Left colon (tissue), 2 donors: ENCODE results near the gene AGBL1. TPM values are rescaled to one million over a fixed set of nuclear protein-coding genes. Genes with fewer than 3 reads are reported as not detected.
"Not testable (repeated sequence)": the region's sequence is repeated elsewhere in the genome, so short reads cannot be mapped to it uniquely, and the experiment has no call there.

Experiments
- ATAC-seq: fragments of 200-7000 bp; cut with Tn5 transposase; one replicate; pipeline ENCODE4 v1.9.1; 2020; ENCODE audit warnings: mild to moderate bottlenecking, moderate library complexity
- DNase-seq, 2 donors: peaks; one replicate each; pipeline ENCODE4 v3.0.0-alpha.2; 2020
- intact Hi-C, 2 donors: fragments of 100-400 bp; cut with DNase I in 1 of 2; cut with micrococcal nuclease in 1 of 2; formaldehyde crosslinking; loops; one replicate each; pipeline versions ENCODE4 v1.11.2 to v1.14.0; 2022; cut with DNase I, micrococcal nuclease
- total RNA-seq, 2 donors: library from RNA; stranded (reverse); fragmentation: NEBNext Ultra II Directional; extraction: Animal tissue kit (Norgen Biotek cat#: 25700); gene quantifications; one replicate each; pipeline ENCODE4 v1.2.1, GENCODE V29; 2021
- donor health status: DM: no; HTN: no; CAD: no.
- donor health status: DM: yes; HTN: yes; CAD: no.

AGBL1 gene
- total RNA-seq, 2 donors from 2014 or later: 0.22 to 0.34 TPM

DNA sequence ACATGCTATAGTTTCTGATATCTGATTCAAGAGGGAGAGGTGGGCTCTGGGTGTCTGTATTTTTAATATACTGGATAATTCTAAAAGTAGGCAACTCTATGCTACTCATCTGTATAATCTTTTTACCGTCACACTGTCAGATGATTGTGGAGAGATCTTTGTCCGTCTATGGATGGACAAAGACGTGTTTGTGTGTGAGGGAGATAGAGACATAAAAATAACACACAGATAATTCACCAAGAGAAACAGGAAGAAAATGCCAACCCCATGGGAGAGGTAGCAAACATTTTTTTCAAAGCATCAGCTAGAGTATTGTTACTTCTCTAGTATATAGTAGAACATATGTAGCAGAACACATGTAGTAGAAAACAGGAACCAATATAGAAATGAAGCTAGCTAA is 346.1 kb downstream of the AGBL1 start:
- intact Hi-C loops: no loop called here
- DNase-seq (no peak), ATAC-seq (no peak)

DNA sequence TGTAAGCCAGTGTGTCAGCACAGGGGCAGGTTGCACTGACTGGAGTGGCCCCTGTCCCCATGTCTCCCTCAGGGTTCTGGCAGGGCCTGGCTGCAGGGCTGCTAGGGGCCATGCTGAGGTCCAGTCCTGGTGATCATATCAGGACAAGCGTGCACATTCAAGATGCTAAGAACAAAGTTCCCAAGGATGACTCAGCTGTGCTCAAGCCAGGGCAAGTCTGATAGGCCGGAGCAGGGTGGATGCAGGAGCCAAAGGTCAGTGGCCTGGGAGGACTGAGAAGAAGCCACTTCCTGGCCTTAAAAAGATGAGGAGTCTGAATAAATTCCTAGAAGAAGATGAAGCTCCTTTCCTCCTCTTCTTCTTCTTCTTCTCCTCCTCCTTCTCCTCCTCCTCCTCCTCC is 353.2 kb downstream of the AGBL1 start:
- intact Hi-C loops: no loop called here
- no peak for DNase-seq
- no peak for ATAC-seq

DNA sequence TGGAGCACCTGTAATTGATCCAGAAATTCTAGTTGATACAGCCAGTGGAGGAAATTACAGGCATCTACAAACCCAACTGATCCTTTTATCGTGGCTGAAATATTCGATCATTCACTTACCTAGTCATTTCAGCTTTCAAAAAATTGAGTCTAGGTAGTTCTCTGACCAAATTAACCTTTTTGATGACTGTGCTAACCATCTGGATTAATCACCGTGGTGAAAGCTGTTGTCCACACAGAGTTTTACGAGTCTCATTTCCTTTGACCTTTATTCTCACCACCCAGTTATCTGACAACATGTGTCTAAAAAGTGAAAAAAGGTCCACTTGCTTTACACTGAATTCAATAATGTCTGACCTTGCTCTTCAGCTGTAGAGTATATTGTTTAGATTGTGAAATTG is 354.3 kb downstream of the AGBL1 start:
- intact Hi-C loops: no loop called here
- DNase-seq (no peak), ATAC-seq (no peak)

DNA sequence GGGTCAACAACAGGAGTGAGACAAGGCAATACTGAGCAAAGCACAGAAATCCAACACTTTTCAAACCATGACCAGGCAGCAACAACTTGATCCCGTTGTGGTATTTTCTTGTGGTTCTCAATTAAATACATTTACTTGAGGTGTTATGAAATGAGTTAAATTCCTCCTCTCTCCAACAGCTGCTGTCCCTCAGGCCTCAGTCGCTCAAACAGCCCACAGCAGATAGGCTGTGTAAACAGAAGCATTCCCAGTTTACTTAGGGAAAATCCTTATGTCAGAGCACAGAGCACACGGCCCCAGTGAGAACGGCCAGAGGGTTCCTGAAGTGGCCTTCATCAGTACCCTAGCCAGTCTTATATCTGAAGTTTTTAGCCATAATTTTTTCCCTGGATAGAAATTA is 359.9 kb downstream of the AGBL1 start:
- DNase-seq (peak in 1 of 2 donors; percentile 2), ATAC-seq (no peak)
- intact Hi-C loops: no loop called here

DNA sequence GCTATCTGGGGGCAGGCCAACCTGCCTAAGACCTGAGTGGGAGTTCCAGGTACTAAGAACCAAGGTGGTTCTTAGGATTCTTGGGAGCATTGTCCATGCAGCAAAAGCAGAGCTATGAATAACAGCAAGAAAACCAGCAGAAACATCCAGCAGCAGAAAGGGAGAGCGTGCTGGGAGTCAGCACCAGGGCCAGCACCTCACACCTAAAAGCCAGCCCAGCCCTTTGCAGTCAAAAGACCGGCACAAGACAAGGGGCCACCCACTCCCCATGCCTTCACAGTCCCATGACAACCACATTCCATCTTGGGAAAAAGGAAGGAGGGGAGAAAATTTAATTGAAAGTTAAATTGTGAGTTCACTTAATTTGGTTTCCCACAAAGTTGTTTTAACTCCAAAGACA is 364.9 kb downstream of the AGBL1 start:
- DNase-seq: no peak
- intact Hi-C loops: no loop called here
- no peak for ATAC-seq

DNA sequence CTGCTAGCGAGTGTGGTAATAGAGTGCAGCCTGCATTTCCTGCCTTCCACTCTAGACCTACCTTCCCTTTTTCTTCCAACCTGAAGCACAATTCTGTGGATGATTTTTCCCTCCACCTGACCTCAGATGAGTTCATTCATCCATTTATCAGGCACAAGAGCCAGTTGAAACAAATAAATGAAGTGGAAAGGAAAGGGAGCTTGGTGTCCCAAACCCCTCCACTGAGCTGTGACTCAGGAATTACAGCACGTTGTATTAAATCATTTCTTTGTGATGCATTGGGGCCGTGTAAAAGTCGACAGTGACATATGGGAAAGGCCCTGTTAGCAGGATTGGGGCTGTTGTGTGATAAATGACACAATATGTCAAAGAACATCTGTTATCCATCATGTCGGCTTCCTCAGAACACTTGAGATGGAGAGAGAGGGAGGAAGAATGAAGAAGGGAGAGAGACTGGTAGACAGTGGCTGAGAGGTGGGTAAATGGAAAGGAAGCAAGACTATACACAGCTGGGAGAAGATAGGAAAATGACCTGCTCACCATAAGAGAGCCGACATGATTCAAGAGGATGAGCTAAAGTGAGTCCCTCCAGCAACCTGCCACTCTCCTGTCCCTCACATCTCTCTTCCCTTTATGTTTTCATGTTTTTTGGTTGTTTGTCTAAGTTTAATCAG is 366.0 kb downstream of the AGBL1 start:
- no peak for ATAC-seq
- intact Hi-C loops: no loop called here

DNA sequence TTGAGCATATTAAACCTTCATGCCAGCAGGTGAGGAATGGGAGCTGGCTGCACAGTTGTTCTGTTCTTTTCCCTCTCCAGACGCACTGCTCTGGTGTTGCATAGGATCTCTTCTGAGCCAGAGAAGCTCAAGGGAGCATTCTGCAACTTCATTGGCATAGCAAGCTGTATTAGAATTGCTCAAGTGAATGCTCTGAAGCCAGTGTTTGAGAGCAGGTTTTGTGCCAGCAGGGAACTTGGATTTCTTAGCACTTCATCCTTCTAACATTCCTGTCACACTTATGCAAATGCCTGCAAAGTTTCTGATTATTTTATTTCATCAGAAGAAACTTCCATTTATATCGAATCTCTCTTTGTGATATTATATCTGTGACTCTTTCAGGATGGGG is 366.6 kb downstream of the AGBL1 start:
- intact Hi-C loops: no loop called here
- no peak for DNase-seq
- no peak for ATAC-seq

More for the DNA sequence above, 366.0 kb downstream of the AGBL1 start:
- DNase-seq: no peak

DNA sequence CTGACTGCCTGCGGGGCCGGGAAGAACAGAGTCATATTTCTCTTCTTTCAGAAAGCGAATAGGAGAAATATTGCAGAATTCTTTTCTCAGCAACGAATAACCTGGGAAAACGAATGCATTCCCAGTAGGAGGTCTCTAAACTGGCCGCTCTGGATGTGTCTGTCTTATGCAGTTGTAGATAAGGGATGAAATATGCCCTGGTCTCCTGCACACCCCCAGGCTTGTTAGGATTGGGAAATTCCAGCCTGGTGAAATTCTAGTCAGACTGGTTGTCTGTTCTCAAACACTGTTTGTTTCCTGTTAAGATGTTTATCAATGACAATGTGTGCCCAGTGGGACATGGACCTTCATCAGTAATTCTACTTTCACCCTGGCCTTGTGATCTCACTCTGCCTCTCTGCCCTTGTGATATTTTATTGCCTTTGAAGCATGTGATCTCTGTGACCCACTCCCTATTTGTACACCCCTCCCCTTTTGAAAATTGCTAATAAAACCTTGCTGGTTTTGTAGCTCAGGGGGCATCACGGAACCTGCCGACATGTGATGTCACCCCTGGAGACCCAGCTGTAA is 385.9 kb downstream of the AGBL1 start:
- ATAC-seq, intact Hi-C loops, DNase-seq: not testable (repeated sequence)

DNA sequence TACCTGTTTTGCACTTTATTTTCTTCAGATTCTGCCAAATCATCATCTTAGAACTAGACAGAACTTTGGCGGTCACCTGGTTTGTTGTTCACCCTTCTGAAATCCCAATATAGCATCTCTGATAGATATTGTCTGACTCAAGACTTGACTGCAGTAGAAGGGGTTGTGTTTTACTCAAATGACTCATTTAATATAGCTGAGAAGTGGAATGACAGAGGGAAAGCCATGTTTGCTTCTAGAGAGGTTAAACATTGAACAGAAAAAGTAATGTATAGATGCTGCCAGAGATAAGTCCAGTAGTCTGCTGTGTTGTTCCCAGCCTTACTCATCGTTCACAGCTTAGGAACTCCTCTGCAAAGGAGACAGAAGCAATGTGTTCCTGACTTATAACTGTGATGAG is 402.0 kb downstream of the AGBL1 start:
- intact Hi-C loops: no loop called here
- ATAC-seq: no peak
- DNase-seq: no peak

DNA sequence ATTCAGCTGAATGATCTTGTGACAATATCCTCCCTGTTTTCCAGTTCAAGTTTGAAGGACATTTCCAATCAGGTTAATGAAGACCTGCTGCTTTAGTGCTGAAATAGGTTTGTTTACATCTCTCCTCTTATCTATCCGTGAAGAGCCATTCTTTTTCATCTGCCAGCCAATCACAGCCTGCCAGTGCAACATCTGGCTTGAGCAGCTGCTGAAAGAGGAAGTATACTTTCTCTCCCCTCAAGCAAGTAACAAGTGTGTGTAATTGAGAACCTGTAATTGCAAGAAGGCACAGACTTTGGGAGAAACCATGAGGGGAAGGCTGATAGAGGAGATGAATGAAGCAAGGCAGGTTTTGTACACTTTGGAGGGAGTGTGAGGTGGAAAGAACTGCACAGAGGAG is 404.3 kb downstream of the AGBL1 start:
- no peak for ATAC-seq
- intact Hi-C loops: no loop called here

DNA sequence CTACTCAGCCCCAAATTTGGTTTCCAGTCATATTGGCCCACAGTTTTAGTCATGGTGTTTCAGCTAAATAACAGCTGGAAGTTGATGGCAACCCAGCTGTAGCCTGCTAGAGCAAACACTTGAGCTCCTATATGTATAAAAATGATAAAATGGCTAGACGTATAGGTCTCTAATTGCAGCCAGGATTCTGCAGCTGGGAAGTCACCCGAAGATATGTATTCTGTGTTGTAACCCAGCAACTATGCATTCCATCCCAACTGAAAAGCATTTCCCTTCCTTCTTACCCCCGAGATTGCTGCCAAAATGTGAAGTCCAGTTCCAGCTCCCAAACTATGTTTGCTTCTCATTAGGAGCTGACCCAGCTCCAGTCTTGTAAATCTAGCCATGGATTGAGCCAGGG is 408.4 kb downstream of the AGBL1 start:
- DNase-seq: no peak
- ATAC-seq: no peak
- intact Hi-C loops: no loop called here

More for the DNA sequence above, 404.3 kb downstream of the AGBL1 start:
- DNase-seq: no peak

DNA sequence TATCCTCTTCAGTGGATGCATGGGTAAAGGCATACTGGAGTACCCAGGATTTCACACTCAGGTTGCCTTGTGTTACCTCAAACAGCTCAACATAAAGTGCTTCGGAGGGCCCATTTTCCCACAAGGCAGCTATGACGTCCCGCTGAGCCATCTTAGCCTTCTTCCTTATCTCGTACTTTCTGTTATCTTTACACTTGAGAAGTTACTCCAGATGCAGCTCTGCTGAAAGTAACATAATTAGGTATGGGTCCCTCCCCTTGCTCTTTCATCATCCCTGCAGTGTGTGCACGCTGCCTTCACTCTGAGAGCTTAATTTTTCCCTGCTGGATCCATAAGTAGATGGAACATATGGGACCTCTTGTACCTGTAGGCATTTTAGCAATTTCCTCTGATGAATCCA is 410.3 kb downstream of the AGBL1 start:
- ATAC-seq (no peak), DNase-seq (no peak)
- intact Hi-C loops: no loop called here

DNA sequence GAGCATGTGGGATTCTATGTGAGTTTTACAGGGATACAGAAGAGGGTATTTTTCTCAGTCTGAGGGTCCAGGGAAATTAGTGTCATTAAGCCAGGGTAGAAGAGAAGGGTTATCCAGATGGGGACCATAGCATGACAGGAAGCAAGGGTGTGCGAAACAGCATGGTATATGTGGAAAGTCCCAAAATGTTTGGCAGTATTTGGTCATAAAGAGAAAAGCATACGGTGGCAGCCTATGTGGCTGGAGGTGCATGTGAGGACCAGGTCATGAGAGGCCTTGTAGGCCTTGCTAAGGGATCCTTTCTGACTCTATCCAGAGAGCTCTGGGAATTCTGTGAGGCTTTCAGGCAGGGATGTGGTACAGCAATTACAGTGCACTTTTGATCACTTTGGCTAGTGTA is 411.4 kb downstream of the AGBL1 start:
- no peak for DNase-seq
- intact Hi-C loops: no loop called here
- ATAC-seq: no peak

DNA sequence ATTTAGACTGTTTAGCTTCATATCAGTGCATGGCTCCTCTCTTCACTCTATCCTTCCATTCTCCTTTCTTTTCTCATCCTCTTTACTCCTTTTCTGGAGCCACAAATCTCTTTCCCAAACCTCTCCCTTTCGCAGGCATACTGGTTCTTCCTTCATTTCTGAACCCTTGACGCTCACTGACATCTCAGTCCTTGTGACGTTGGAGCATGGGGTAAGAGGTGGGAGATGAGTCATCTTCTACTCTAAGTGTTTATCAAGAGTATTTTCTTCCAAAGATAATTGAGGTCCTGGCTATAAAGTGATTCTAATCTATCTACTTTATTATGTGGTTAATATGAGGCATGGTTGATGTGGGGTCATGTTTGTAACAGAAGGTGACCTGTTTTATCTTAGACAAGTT is 414.2 kb downstream of the AGBL1 start:
- intact Hi-C loops: no loop called here
- no peak for ATAC-seq
- DNase-seq: no peak

DNA sequence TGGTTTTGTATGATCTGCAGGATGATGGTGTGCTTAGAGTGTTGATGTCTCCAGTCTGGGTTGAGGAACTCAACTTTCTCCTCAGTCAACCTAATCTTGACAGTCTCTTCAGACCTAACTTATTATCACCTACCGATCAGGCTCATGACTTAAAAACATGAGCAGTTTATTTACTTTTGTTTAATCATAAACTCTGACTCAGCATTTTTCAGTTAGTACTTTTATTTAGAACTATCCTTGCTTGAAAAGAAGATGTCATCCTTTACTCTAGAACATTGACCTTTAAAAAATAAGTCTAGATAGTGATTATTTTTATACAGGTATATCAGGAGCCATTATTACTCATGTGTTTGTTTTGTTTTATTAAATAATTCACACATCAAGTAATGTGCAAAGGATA is 414.8 kb downstream of the AGBL1 start:
- intact Hi-C loops: no loop called here
- DNase-seq (no peak), ATAC-seq (no peak)

DNA sequence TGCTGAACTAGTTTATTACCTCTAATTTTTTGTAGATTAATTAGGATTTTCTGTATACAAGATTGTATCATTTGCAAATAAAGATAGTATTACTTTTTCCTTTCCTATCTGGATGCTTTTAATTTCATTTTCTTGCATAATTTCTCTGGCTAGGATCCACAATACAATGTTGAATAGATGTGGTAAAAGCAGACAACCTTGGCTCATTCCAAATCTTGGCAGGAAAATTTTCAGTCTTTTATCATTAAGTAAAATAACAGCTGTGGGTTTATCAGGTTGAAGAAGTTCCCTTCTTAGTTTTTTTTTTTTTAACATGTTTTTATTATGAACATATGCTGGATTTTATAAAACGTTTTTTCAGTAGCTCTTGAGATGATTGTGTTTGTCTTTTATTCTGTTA is 422.6 kb downstream of the AGBL1 start:
- intact Hi-C loops: no loop called here
- DNase-seq (no peak), ATAC-seq (no peak)

DNA sequence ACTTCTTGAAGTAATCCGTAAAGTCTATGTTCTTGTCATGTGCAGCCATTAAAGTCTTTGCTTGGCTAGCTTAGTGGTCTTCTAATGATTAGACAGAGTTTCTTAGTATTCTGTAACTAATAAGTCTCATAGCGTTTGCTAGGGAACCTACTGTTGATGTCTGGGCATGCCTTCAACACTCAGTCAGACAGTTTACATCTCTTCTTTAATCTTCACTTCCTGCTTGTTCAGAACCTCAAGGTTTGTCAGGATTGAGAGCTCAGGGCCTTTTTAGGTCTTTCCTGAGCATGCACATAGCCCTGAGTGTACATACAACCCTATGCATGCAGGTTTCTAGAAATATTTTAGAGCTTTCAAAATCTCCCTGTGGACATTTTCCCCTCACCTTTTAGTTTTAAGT is 426.3 kb downstream of the AGBL1 start:
- DNase-seq: no peak
- intact Hi-C loops: no loop called here
- ATAC-seq: no peak

DNA sequence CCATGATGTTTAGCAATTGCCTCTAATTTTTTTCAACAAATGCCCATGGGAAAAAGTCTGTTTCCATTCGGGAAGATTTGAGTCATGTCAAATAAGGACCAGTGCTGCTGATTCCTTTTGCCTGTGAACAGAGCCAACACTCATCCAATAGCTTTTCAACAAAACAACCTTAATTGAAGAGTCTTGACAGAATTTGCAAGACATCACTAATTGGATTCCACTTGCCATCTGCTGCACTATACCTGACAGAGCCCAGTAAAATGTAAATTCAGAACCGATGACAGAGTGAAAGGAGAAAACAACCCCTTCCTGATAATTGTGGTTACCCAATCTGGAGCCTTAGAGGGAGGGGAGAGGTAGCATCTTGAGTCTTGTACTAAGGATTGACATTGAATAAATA is 426.7 kb downstream of the AGBL1 start:
- intact Hi-C loops: no loop called here
- ATAC-seq (no peak), DNase-seq (no peak)

DNA sequence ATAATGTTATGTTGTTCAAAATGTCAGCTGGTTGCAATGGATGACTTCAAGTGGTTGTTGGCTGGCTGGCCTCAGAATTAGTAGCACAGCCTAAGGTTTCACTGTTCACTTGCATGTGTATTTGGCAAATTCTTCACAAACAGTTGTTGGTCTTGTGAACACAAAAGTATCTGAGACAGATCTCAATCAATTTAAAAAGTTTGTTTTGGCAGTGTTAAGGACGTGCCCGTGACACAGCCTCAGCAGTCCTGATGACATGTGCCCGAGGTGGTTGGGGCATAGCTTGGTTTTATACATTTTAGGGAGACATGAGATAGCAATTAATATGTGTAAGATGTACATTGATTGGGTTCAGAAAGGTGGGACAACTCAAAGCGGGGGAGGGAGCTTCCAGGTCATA is 436.0 kb downstream of the AGBL1 start:
- DNase-seq: no peak
- intact Hi-C loops: no loop called here

DNA sequence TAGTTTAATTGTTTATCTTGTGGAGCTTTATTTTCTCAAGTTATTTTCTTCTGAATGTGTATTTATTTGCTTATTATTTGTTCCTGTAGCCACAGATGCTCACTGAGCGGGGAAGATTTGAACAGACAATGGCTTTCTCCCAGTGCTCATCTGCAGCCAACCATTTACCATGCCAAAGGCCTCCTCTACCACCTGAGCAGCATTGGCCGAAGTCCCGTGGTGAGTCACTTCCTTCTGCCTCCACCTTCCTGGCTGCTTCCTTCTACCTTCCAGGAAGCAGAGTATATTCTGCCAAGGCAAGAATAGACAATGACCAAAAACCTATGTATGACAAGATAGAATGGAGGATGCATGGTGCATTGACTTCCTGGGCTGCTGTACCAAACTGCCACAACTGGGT is 443.1 kb downstream of the AGBL1 start:
- no peak for ATAC-seq
- intact Hi-C loops: no loop called here
- no peak for DNase-seq

More for the DNA sequence above, 436.0 kb downstream of the AGBL1 start:
- ATAC-seq: no peak
